Endothelial cell (in vitro differentiated cells): ENCODE measurements around the gene FCN3. TPM values are rescaled to one million over a fixed set of nuclear protein-coding genes. Genes with fewer than 3 reads are reported as not detected.

Source experiments
- DNase-seq: peaks from one replicate; pipeline ENCODE4 v3.0.0; 2021; ENCODE audit warnings: low spot score
- H3K27ac Mint-ChIP-seq: one replicate; pipeline ENCODE4 v1.8.0; 2021; ENCODE audit warnings: mixed read lengths, inconsistent platforms; ENCODE audit not compliant: unreplicated experiment
- H3K27me3 Mint-ChIP-seq: one replicate; pipeline ENCODE4 v1.8.0; 2021; ENCODE audit warnings: mild to moderate bottlenecking, moderate library complexity, mixed read lengths, inconsistent platforms; ENCODE audit not compliant: unreplicated experiment
- H3K36me3 Mint-ChIP-seq: one replicate; pipeline ENCODE4 v1.8.0; 2021; ENCODE audit warnings: mild to moderate bottlenecking, low read depth, mixed read lengths, inconsistent platforms; ENCODE audit not compliant: unreplicated experiment
- H3K4me1 Mint-ChIP-seq: one replicate; pipeline ENCODE4 v1.8.0; 2021; ENCODE audit warnings: mild to moderate bottlenecking, mixed read lengths, inconsistent platforms; ENCODE audit not compliant: unreplicated experiment
- H3K4me3 Mint-ChIP-seq: one replicate; pipeline ENCODE4 v1.8.0; 2021; ENCODE audit warnings: mild to moderate bottlenecking, mixed read lengths, inconsistent platforms; ENCODE audit not compliant: unreplicated experiment
- H3K9me3 Mint-ChIP-seq: one replicate; pipeline ENCODE4 v1.8.0; 2021; ENCODE audit warnings: mixed read lengths, inconsistent platforms; ENCODE audit not compliant: unreplicated experiment
- CTCF ChIP-seq: fragments of 200-600 bp; sonication (generic); IDR thresholded peaks from one replicate; pipeline ENCODE4 v1.5.0; 2021; ENCODE audit warnings: antibody characterized with exemption; ENCODE audit not compliant: unreplicated experiment
- total RNA-seq: library from RNA; stranded (reverse); fragmentation: NEBNext Ultra II Directional; extraction: Animal tissue kit (Norgen Biotek cat#: 25700); gene quantifications from one replicate; pipeline ENCODE4 v1.2.1, GENCODE V29; 2021; ENCODE audit not compliant: unreplicated experiment

FCN3 gene
- total RNA-seq, 1 donor from 2014 or later: 132 TPM

GRCh38 chr1:27383661-27384060, 9.0 kb upstream of the FCN3 start:
- Mint-ChIP-seq H3K27me3 (peaks cover 3% of the 10 kb centered on the region), H3K9me3 (no peaks in the 10 kb centered on the region), H3K4me3 (no peak overlapping the region), H3K36me3 (peaks cover 4% of the 10 kb centered on the region), H3K27ac (no peak overlapping the region), H3K4me1 (peaks cover 8% of the 10 kb centered on the region)
- DNase-seq: no peak
- no peak for TF ChIP-seq CTCF

GRCh38 chr1:27383039-27383605, 8.5 kb upstream of the FCN3 start, which contains the start of gene CD164L2:
CD164L2 (minus strand) TSS chr1:27383333; CDS start chr1:27383239, 94 bp downstream.
- H3K27me3 Mint-ChIP-seq: peaks cover 3% of the 10 kb centered on the region
- peaks cover 4% of the 10 kb centered on the region for H3K4me1 Mint-ChIP-seq
- H3K4me3 Mint-ChIP-seq: no peak within 1 kb of the TSS
- H3K27ac Mint-ChIP-seq: no peak within 1 kb of the TSS
- H3K36me3 Mint-ChIP-seq: peaks cover 4% of the 10 kb centered on the region
- no peaks in the 10 kb centered on the region for H3K9me3 Mint-ChIP-seq
- no peak for TF ChIP-seq CTCF
- DNase-seq: peak; percentile 56

GRCh38 chr1:27381969-27382762, 7.5 kb upstream of the FCN3 start:
- no peak for DNase-seq
- no peak overlapping the region for H3K27ac Mint-ChIP-seq
- H3K9me3 Mint-ChIP-seq: no peaks in the 10 kb centered on the region
- no peak for TF ChIP-seq CTCF
- peaks cover 4% of the 10 kb centered on the region for H3K4me1 Mint-ChIP-seq
- peaks cover 4% of the 10 kb centered on the region for H3K36me3 Mint-ChIP-seq
- H3K27me3 Mint-ChIP-seq: peaks cover 3% of the 10 kb centered on the region
- no peak overlapping the region for H3K4me3 Mint-ChIP-seq

- H3K9me3 Mint-ChIP-seq: no peaks in the 10 kb centered on the region
- H3K27me3 Mint-ChIP-seq: peaks cover 3% of the 10 kb centered on the region
- TF ChIP-seq CTCF: no peak
- H3K4me3 Mint-ChIP-seq: no peak overlapping the region
- peaks cover 11% of the 10 kb centered on the region for H3K4me1 Mint-ChIP-seq
- DNase-seq: no peak
- H3K36me3 Mint-ChIP-seq: peaks cover 4% of the 10 kb centered on the region
- H3K27ac Mint-ChIP-seq: no peak overlapping the region
These were observed 6.4 kb upstream of the FCN3 start for GRCh38 chr1:27380766-27381733.
